Measurements from ENCODE around the gene CTNNA2.

Gene CTNNA2

GRCh38 chr2:79861059-79861374 is 348.2 kb downstream of the CTNNA2 start:
- DNase-seq: no peak

GRCh38 chr2:79862756-79863155 is 349.9 kb downstream of the CTNNA2 start:
- no peak for DNase-seq

DNA sequence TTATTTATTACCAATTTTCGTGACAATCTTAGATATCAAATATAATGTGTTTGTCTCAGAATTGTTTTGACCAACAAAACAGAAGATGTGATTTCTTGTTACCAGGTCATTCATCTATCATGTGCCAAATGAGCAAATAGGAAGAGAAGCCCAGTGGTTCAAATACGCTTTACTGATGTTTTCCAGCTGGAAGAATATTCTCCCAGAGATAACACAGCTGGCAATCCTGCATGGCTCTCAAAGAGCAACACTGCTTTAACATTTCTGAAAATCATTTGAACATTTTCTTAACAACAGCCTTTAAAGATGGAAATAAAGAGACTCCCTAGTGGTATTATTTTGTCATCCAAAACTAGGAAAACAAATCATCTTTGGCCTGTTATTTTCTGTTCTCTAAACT is 359.8 kb downstream of the CTNNA2 start:
- DNase-seq: no peak

DNA sequence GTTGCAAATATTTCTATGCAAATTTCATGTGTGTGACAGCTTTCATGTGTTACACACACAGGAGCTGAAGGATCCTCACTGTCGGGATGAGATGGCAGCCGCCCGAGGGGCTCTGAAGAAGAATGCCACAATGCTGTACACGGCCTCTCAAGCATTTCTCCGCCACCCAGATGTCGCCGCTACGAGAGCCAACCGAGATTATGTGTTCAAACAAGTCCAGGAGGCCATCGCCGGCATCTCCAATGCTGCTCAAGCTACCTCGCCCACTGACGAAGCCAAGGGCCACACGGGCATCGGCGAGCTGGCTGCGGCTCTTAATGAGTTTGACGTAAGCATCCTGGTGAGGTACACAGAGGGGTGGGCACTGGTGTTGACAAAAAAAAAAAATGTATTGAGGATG is 361.2 kb downstream of the CTNNA2 start:
- no peak for DNase-seq

- no peak for DNase-seq
Measured at GRCh38 chr2:79876430-79876829, 363.6 kb downstream of the CTNNA2 start.

- DNase-seq: no peak
Measured at GRCh38 chr2:79882548-79882947, 369.7 kb downstream of the CTNNA2 start.

GRCh38 chr2:79887747-79888374 is 375.0 kb downstream of the CTNNA2 start:
- DNase-seq: no peak

DNA sequence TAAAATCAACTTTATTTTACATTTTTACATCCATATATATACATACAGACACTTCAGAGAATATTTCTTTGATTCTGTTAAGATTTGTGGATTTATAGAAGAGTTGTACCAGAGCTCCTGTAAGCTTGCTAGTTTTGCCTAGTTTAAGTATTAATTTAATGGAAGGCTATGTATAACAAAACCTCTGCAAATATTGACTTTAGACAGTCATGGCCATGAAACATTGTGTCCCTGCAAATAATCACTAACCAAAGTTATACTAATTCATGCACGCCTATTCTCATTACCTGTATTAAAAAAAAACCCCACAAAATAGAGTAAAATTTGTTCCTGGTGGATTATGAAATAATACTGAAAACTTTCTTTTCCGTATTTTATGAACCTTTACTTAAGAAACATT is 379.3 kb downstream of the CTNNA2 start:
- no peak for DNase-seq

- no peak for DNase-seq
Measured at GRCh38 chr2:79899196-79899595, 386.3 kb downstream of the CTNNA2 start.

DNA sequence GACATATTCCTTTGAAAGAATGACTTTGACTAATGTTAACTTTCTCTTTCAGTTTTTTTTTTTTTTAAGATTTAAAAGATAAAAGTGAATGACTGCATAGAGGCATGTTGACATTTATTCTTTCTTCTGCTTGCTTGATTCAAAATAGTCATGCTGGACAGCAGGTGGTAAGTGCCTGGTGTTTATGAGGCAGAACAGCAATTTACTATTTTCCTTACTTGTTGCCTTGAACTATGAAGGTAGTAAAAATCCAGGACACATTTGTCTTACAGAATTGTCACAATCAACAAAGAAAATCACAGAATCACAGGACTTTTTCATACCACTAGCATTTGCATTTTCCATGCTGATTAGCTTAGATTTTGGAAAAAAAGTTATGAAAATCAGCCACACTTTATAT is 388.3 kb downstream of the CTNNA2 start:
- no peak for DNase-seq

DNA sequence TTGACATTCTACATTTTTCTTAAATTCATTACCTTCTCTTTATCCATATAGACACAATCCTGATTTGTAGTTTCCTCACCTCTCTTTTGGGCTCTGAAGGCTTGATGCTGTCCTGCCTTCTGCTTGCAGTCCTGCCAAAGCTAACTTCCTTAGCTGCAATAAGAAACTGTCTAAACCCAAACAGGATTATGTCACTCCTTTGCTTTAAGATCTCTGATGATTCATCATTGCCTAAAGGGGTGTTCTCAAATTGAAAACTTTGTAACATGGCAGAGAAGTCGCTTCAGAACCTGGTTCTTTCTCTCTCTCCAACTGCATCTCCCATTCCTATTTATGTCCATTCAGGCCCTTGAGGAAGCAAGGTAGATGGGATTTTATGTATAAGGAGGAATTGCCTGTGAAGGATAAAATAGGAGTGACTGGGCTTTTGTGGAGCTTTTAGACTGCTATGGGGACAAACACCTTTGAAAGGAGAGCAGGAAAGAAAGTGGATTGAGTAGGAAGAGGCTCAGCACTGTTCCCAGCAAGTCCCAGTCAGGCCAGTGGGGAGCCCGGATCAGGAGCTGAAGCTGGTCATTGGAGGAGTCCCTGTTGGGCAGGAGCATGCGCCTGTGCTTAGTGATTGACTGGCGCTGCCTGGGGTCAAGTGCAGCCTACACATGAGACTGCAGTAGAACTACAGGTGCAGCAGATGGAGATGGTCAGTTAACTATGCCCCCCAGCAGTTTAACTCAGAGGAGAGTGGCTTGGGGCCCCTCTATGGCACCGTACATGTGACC is 390.6 kb downstream of the CTNNA2 start:
- no peak for DNase-seq

DNA sequence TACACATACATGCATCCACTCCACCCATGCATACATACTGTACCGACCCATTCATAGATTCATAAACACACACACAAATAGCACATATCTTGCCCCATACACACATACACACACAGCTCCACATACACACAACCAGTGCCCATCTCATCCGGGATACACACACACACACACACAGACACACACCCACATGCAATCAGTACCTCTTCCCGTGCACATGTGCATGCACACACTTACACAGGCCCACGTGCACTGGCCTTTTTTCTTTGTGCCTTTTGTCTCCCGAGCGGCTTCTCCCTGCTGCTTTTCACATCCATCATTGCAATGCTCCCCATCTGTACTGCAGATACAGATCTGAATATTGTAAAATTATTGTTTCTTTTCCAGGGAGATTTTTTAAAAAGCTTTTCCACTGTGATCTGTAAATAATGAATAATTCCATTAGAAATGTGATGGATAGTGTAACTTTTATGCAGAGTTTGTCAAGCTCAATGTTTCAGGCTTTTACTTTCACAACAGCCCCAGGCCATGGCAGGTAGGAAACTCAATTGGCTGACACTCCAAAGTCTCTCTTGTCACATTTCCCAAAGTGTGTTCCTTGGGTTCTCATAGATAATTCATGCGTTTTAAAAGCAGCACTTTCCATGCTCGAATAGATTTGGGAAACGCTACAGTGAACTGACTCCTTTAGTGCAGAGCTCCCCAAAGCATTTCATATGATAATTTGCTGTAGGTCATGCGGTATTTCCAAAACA is 393.5 kb downstream of the CTNNA2 start:
- DNase-seq: no peak

DNA sequence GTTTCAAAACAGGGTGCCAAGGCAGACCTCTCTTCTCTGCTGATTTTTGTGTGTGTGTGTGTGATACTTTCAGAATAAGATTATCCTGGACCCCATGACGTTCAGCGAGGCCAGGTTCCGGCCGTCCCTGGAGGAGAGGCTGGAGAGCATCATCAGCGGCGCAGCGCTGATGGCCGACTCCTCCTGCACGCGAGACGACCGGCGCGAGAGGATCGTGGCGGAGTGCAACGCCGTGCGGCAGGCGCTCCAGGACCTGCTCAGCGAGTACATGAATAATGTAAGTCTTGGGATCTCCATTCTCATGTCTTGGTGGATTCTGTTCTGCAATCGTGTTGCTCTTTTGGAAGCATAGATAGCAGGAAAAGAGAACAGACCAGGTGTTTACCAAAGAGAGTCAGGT is 396.7 kb downstream of the CTNNA2 start:
- no peak for DNase-seq

DNA sequence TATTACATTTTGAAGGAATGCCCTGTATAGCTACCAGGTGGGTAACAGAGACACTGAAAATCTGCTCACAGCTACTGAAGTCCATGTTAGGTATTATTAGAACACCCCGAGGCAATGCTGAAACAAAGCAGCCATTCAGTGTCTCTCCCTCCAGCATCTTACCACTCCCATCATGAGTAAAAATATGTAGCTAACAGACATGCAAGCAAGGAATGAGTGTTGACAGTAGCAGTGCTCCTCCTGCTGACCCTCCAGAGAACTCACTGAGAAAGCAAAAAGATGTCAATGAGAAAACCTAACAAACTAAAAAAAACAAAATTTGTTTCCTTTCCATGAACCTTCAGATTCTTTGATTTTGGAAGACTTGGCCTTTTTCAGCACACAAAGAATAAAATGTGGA is 397.8 kb downstream of the CTNNA2 start:
- no peak for DNase-seq

DNA sequence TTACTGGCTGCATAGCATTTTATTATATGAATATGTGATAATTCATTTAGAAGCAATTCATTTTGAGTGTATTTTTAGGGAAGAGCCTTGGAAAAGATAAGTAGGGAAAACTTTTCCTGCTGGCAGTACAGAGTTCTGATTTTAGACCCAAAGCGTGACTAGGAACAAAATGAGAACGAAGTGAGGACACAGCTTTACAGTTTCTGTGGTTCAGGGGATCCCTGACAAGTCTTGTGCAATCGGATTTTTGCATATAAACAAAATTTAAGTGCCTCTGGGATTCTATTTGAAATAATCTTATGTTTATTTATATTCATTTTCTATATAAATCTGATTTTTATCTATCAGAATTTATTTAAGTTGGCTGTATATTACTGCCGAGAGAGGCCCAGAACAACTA is 402.6 kb downstream of the CTNNA2 start:
- DNase-seq: no peak

GRCh38 chr2:79916285-79916684 is 403.4 kb downstream of the CTNNA2 start:
- DNase-seq: no peak

GRCh38 chr2:79920512-79921076 is 407.7 kb downstream of the CTNNA2 start:
- DNase-seq: no peak

DNA sequence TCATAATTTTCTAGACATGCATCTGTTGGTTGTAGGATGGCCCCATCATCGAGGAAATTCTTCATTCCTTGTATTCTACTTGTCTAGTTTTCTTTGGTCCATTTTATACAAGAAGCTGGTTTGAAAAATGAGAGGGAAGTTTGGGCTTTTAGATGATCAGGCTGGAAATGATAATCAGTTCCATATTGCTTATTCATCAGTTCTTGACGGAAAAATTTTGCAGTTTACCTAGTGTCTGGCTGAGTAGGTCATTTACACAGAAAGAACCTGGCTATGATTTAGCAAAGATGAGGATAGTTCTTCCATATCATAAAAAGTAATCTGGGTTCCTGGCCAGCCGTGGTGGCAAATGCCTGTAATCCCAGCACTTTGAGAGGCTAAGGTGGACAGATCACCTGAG is 416.8 kb downstream of the CTNNA2 start:
- no peak for DNase-seq

DNA sequence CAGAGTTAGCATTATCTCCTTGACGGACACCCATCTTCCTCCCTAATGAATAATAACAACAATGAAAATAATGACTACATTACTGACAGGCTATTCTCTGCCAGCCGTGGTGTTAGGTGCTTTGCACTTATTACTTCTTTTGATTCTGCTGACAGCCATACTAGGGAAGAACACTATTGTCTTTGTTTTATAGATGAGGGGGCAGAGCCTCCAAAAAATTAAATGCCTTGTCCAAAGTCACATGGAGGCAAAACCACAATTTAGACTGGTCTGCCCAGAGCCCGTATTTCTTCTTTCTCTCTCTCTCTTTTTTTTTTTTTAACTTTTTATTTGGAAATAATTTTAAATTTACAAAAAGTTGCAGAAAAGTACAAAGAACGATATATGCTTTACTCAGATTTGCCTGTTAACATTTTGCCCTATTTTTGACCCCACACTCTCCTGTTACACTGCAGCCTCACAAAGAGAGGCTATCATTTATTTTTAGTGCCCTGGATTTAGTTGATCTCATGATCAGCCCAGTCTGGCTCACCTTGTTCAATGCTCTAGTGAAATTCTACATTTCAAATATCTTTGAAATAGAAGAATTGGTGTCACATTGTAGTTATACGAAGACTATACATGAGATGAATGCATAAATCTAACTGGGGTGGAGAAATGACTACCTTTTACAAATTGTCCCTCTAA is 422.3 kb downstream of the CTNNA2 start:
- no peak for DNase-seq

- no peak for DNase-seq
Measured at GRCh38 chr2:79935771-79936657, 423.2 kb downstream of the CTNNA2 start.

GRCh38 chr2:79936715-79937114 is 423.9 kb downstream of the CTNNA2 start:
- DNase-seq: no peak

DNA sequence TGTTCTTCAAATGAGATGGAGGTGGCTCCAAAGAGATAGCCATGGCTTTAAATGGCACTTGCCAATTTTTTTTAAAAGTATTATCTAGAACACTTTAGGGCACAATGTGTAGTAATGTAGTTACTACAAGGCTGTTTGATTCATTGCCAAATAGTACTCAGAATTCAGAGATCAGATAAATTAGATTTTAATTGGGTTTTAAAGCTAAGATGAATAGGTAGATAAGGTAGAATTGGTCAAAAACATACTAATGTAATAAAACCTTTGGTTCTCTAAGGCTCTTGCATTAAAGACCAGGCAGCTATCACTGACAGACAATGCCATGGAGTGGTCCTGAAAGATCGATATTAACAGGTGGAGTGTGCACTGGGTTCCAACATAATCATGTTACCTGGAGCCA is 425.8 kb downstream of the CTNNA2 start:
- DNase-seq: no peak

All from stimulated activated CD8-positive, alpha-beta memory T cell treated with anti-CD3 and anti-CD28 coated beads, Interleukin-4, amount 100 ng/mL, for 48 hours (primary cell).